ENCODE data around the gene C5orf15.

Gene C5orf15

GRCh38 chr5:133974142-133974541 lies 5.7 kb upstream of the C5orf15 start:
- no peak for ATAC-seq
- TF ChIP-seq ISL1 (CRISPR knock-in tag; IDR thresholded peaks at IDR 0.05) (no peak), ARNTL (CRISPR knock-in tag; IDR thresholded peaks at IDR 0.05; ENCODE audit: borderline replicate concordance, low read depth) (no peak), ZNF8 (CRISPR knock-in tag; IDR thresholded peaks at IDR 0.05) (no peak), PPARA (CRISPR knock-in tag; IDR thresholded peaks at IDR 0.05; ENCODE audit: borderline replicate concordance) (no peak), ZFP30 (CRISPR knock-in tag; IDR thresholded peaks at IDR 0.05) (no peak), SNAI2 (CRISPR knock-in tag; IDR thresholded peaks at IDR 0.05) (no peak), POU6F1 (CRISPR knock-in tag; IDR thresholded peaks at IDR 0.05; ENCODE audit: borderline replicate concordance, low read depth) (no peak), ZC3H10 (CRISPR knock-in tag; IDR thresholded peaks at IDR 0.05) (no peak), TCF4 (CRISPR knock-in tag; IDR thresholded peaks at IDR 0.05; ENCODE audit: borderline replicate concordance) (no peak), ZNF565 (CRISPR knock-in tag; conservative IDR thresholded peaks at IDR 0.05; ENCODE audit: low read depth) (no peak), TSHZ2 (CRISPR knock-in tag; IDR thresholded peaks at IDR 0.05) (no peak), GLIS3 (CRISPR knock-in tag; IDR thresholded peaks at IDR 0.05) (no peak), OSR1 (CRISPR knock-in tag; IDR thresholded peaks at IDR 0.05) (no peak)

GRCh38 chr5:133970325-133970909 lies 2.0 kb upstream of the C5orf15 start:
- ATAC-seq, result no peak
- no peak for TF ChIP-seq RARB (CRISPR knock-in tag; IDR thresholded peaks at IDR 0.05)
- no peak for TF ChIP-seq ARNTL (CRISPR knock-in tag; IDR thresholded peaks at IDR 0.05; ENCODE audit: borderline replicate concordance, low read depth)
- TF ChIP-seq BACH2 (CRISPR knock-in tag; IDR thresholded peaks at IDR 0.05; ENCODE audit: borderline replicate concordance), result no peak
- no peak for TF ChIP-seq ZC3H10 (CRISPR knock-in tag; IDR thresholded peaks at IDR 0.05)
- TF ChIP-seq ZFP30 (CRISPR knock-in tag; IDR thresholded peaks at IDR 0.05), result no peak
- no peak for TF ChIP-seq ZNF8 (CRISPR knock-in tag; IDR thresholded peaks at IDR 0.05)
- no peak for TF ChIP-seq TCF4 (CRISPR knock-in tag; IDR thresholded peaks at IDR 0.05; ENCODE audit: borderline replicate concordance)
- TF ChIP-seq TSHZ2 (CRISPR knock-in tag; IDR thresholded peaks at IDR 0.05), result no peak
- TF ChIP-seq TOX (CRISPR knock-in tag; IDR thresholded peaks at IDR 0.05; ENCODE audit: borderline replicate concordance), result no peak
- no peak for TF ChIP-seq ESRRG (CRISPR knock-in tag; IDR thresholded peaks at IDR 0.05)

GRCh38 chr5:133969654-133970324 lies 1.4 kb upstream of the C5orf15 start:
- TF ChIP-seq TCF4 (CRISPR knock-in tag; IDR thresholded peaks at IDR 0.05; ENCODE audit: borderline replicate concordance) (no peak), PPARA (CRISPR knock-in tag; IDR thresholded peaks at IDR 0.05; ENCODE audit: borderline replicate concordance) (no peak), ZC3H10 (CRISPR knock-in tag; IDR thresholded peaks at IDR 0.05) (no peak), SNAI2 (CRISPR knock-in tag; IDR thresholded peaks at IDR 0.05) (no peak), ZFP30 (CRISPR knock-in tag; IDR thresholded peaks at IDR 0.05) (no peak), PATZ1 (CRISPR knock-in tag; IDR thresholded peaks at IDR 0.05; ENCODE audit: borderline replicate concordance) (no peak), BACH2 (CRISPR knock-in tag; IDR thresholded peaks at IDR 0.05; ENCODE audit: borderline replicate concordance) (no peak), ARNTL (CRISPR knock-in tag; IDR thresholded peaks at IDR 0.05; ENCODE audit: borderline replicate concordance, low read depth) (no peak), ZNF8 (CRISPR knock-in tag; IDR thresholded peaks at IDR 0.05) (no peak), CSDC2 (CRISPR knock-in tag; IDR thresholded peaks at IDR 0.05) (no peak), ZNF70 (CRISPR knock-in tag; IDR thresholded peaks at IDR 0.05) (no peak), ISL1 (CRISPR knock-in tag; IDR thresholded peaks at IDR 0.05) (no peak), ZNF565 (CRISPR knock-in tag; conservative IDR thresholded peaks at IDR 0.05; ENCODE audit: low read depth) (no peak)
- no peak for ATAC-seq
